ELR (cell line): ENCODE measurements around the gene PDE10A.
A peak's percentile ranks its signal among the peaks of the same experiment; 100 is the strongest.
"Not testable (repeated sequence)": the region's sequence is repeated elsewhere in the genome, so short reads cannot be mapped to it uniquely, and the experiment has no call there.

Experiments
- DNase-seq: peaks from one replicate; pipeline ENCODE4 v3.0.0-alpha.2; 2015; ENCODE audit warnings: low read depth

PDE10A gene

GRCh38 chr6:165551828-165552227, 111.2 kb downstream of the PDE10A start:
- DNase-seq = no peak

GRCh38 chr6:165548450-165548849, 114.6 kb downstream of the PDE10A start:
- no peak for DNase-seq

- DNase-seq = no peak
Measured at GRCh38 chr6:165545806-165546205, 117.2 kb downstream of the PDE10A start.

- DNase-seq = no peak
Measured at GRCh38 chr6:165543781-165544180, 119.3 kb downstream of the PDE10A start.

GRCh38 chr6:165536911-165537310, 126.1 kb downstream of the PDE10A start:
- no peak for DNase-seq

GRCh38 chr6:165519316-165519715, 143.7 kb downstream of the PDE10A start:
- DNase-seq = no peak

- peak; percentile 0 for DNase-seq
Measured at GRCh38 chr6:165515963-165516624, 146.9 kb downstream of the PDE10A start.

- no peak for DNase-seq
Measured at GRCh38 chr6:165514621-165515020, 148.4 kb downstream of the PDE10A start.

- DNase-seq = no peak
Measured at GRCh38 chr6:165511807-165512206, 151.2 kb downstream of the PDE10A start.

- DNase-seq = no peak
Measured at GRCh38 chr6:165508321-165508869, 154.6 kb downstream of the PDE10A start.

GRCh38 chr6:165506657-165507056, 156.4 kb downstream of the PDE10A start:
- no peak for DNase-seq

- DNase-seq = not testable (repeated sequence)
Measured at GRCh38 chr6:165500214-165500907, 162.7 kb downstream of the PDE10A start.

GRCh38 chr6:165497472-165497871, 165.6 kb downstream of the PDE10A start:
- DNase-seq = no peak

GRCh38 chr6:165488624-165489295, 174.3 kb downstream of the PDE10A start:
- DNase-seq = no peak

GRCh38 chr6:165487950-165488349, 175.1 kb downstream of the PDE10A start:
- no peak for DNase-seq

- DNase-seq = no peak
Measured at GRCh38 chr6:165487347-165487746, 175.7 kb downstream of the PDE10A start.

- DNase-seq = no peak
Measured at GRCh38 chr6:165486183-165487137, 176.6 kb downstream of the PDE10A start.

GRCh38 chr6:165484178-165484889, 178.7 kb downstream of the PDE10A start:
- DNase-seq = no peak

- no peak for DNase-seq
Measured at GRCh38 chr6:165481921-165482320, 181.1 kb downstream of the PDE10A start.

- DNase-seq = no peak
Measured at GRCh38 chr6:165480916-165481315, 182.1 kb downstream of the PDE10A start.

GRCh38 chr6:165478581-165478980, 184.5 kb downstream of the PDE10A start:
- no peak for DNase-seq
